Right lobe of liver (tissue), 4 donors: ENCODE results near the gene HSPA12A.

Experiments
- CTCF ChIP-seq, 4 donors: fragments of 200-600 bp in 3 of 4; fragments of 450-650 bp in 1 of 4; IDR thresholded peaks; one replicate each; pipeline versions ENCODE4 v1.5.1 to v1.8.0; 2016 to 2022; ENCODE audit warnings: antibody characterized with exemption in 4 of 4, mild to moderate bottlenecking in 2 of 4
- POLR2A ChIP-seq: fragments of 450-650 bp; IDR thresholded peaks from one replicate; pipeline ENCODE4 v1.6.1; 2017; ENCODE audit warnings: antibody characterized with exemption, mild to moderate bottlenecking
- donor health status: DM: no; HTN: no; CAD: no.
- donor health status: DM: no; HTN: no; CAD: no.
- donor health status: DM: no; HTN: yes; CAD: no.

GRCh38 chr10:116669080-116669479, 73.3 kb downstream of the HSPA12A start:
- TF ChIP-seq POLR2A, result no peak
- no peak for TF ChIP-seq CTCF (IDR thresholded peaks at IDR 0.05)
